Calu3 (cell line): Measurements from ENCODE around the gene MS4A3. TPM values are rescaled to one million over a fixed set of nuclear protein-coding genes. Genes with fewer than 3 reads are reported as not detected.

Experiments
- total RNA-seq: library from RNA; stranded (reverse); gene quantifications from 2 replicates; pipeline ENCODE4 v1.2.3, GENCODE V29; 2022

Gene MS4A3
- total RNA-seq, 1 experiment from 2014 or later, result not detected

Other genes with a start within 250 kb of the MS4A3 start
- 49.8 and 51.2 TPM in 2 replicates for gene MRPL16, start 245.9 kb upstream of the MS4A3 start, total RNA-seq
- gene CBLIF, start 211.2 kb upstream of the MS4A3 start, total RNA-seq, result not detected in 2 replicates
- gene TCN1, start 190.2 kb upstream of the MS4A3 start, total RNA-seq, result 335 and 428 TPM in 2 replicates
- gene OOSP3, start 177.9 kb upstream of the MS4A3 start, total RNA-seq, result not detected in 2 replicates
- gene OOSP1, start 118.2 kb upstream of the MS4A3 start, total RNA-seq, result not detected in 2 replicates
- gene OOSP4A, start 92.6 kb upstream of the MS4A3 start, total RNA-seq, result not detected in 2 replicates
- not detected in 2 replicates for gene OOSP4B, start 39.5 kb upstream of the MS4A3 start, total RNA-seq
- gene OOSP2, start 16.3 kb upstream of the MS4A3 start, total RNA-seq, result not detected in 2 replicates
- not detected in 2 replicates for gene MS4A2, start 32.0 kb downstream of the MS4A3 start, total RNA-seq
- gene MS4A6A, start 126.4 kb downstream of the MS4A3 start, total RNA-seq, result not detected in 2 replicates
- not detected in 2 replicates for gene MS4A4E, start 186.5 kb downstream of the MS4A3 start, total RNA-seq
- not detected in 2 replicates for gene MS4A4A, start 224.0 kb downstream of the MS4A3 start, total RNA-seq